Activated CD8-positive, alpha-beta memory T cell treated with anti-CD3 and anti-CD28 coated beads for 24 hours (primary cell): ENCODE results near the gene CARD18.
"Not testable (repeated sequence)": the region's sequence is repeated elsewhere in the genome, so short reads cannot be mapped to it uniquely, and the experiment has no call there.

Source experiments
- DNase-seq: peaks from one replicate; pipeline ENCODE4 v3.0.0-alpha.2; 2020

Gene CARD18

DNA sequence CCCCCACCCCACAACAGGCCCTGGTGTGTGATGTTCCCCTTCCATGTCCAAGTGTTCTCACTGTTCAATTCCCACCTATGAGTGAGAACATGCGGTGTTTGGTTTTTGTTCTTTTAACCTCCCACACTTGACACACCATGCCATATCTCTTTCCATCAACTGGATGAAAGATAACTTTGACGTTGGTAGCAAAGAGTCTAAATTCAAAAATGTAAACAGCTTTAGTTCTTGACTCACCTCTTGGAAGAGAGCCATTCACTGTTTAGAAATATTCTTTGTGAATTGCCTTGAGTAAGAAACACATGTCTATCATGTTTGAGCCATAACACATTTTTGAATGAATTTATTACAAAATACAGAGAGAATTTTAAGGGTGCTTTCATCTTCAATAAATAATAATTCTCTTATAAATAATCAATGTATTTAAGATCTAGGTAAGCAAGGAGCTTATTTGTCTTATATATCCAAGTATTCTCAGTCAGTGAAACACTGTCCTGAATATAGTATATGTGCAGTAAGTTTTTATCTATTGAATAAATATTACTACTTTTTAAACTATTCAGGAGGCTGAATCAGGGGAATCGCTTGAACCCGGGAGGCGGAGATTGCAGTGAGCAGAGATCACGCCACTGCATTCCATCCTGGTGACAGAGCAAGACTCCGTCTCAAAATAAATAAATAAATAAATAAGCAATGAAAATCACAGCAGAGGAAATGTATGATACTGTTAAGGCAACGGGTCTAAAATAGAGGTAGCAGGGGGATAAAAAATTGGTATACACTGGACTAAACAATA, 6.7 kb downstream of the CARD18 start:
- no peak for DNase-seq

DNA sequence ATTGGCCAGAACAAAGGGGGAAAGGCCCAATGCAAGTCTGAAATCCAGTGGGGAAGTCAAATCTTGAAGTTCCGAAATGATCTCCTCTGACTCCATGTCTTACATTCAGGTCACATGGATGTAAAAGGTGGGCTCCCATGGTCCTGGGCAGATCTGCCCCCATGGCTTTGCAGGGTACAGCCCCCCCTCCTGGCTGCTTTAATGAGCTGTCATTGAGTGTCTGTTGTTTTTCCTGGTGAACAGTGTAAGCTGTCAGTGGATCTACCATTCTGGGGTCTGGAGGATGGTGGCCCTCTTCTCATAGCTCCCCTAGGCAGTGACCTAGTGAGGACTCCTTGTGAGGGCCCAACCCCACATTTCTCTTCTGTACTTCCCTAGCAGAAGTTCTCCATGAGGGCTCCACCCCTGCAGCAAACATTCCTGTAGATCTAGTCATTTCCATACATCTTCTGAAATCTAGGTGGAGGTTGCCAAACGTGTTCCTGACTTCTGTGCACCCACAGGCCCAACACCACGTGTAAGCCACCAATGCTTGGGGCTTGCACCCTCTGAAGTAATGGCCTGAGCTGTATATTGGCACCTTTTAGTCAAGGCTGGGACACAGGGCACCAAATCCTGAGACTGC, 9.3 kb downstream of the CARD18 start:
- DNase-seq: no peak

DNA sequence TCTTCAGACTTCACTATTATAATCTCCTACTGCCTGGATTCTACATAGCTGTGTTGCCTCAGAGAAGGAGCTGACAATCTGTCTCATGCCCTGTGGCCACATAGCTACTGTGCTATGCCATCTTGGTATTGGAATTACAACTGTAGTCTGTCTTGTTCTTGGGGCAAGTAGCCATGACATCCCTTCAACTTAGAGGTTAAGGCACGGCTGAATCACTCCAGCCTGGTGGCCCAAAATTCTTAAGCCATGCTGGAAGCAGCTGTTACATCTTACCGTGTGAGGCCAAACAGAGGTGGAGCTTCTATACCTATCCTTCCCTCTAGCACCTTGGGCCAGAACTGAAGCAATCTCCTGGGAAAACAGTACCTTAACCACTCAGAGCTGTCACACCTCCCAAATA, 14.8 kb downstream of the CARD18 start:
- no peak for DNase-seq

DNA sequence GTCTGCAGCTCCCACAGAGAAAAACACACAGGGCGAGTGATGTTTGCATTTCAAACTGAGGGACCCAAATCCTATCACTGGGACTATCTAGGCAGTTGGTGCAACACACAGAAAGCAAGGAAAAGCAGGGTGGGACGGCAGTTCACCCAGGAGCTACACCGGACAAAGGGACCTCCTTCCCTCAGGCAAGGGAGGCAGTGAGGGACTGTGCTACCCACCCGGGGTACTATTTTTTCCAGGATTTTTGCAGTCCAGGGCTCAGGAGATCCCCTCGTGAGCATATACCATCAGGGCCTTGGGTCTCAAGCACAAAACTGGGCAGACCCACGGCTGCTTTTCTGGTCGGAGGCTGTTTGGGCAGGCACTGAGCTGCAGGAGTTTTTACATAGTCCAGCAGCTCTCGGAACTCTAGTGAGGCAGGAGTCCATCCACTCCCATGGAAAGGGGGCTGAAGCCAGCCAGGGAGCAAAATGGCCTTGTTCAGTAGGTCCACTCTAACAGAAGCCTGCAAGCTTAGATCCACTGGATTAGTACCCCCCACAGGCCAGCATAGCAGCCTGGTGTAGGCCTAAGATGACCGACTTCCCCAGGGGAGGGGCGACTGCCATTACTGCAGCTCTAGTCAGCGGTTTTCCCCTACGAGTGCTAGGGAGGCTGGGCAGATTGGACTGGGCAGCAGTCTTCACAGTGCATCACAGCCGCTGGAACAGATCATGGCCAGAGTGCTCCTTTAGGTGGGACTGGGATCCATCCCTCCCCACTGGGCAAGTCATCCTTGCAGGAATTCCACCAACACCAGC, 28.2 kb downstream of the CARD18 start:
- no peak for DNase-seq

DNA sequence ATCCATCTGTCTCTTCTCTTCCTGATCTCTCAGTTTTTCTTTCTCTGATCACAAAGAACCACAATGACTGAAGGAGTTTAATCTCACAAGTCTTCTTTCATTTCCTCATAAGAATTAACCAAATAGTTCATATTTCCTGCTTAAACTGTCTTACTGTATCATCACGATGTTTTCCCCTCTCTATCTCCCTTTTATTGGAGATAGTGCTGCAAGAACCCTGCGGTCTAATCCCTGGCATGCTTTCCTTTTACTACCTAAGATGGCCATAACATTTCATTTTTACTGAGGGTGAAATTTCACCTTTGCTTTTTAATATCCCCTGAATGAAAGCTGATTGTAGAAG, 28.9 kb downstream of the CARD18 start:
- no peak for DNase-seq

DNA sequence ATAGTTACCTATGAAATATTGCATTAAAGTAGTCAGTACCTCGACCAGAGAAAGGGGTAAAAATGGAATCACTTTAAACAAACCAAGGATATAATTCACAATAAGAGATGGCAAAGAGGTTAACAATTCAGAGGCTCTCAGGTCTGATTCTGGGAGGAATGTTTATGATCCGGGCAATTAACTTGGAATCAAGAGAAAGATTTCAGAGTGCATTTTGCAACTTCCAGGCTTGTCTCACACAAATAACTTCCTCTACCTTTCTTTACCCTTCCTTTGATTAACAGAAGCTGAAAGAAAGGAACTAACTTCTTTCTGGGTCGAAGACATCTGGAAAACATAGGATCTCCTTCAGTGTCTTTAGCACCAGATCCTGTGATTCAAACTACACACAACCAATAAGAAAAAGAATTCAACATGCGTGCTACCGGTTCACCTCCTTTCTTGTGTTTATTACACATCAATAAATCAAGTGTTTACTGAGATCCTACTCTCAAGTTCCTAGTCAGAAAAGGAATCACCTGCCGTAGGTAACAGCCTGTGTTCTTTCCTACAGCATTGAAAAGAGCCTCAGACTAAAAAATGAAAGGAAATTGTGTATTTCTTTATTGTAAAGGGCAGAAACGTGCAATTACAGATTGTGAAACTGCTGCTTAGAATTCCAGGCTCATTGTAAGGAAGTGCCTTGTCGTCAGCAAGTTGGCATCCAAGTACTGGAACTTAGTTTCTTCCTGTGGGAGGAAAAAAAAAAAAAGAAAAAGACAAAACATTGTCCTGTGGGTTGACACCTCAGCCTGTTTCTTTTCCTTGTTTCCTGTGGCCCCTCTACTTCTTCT, 29.5 kb downstream of the CARD18 start:
- no peak for DNase-seq

DNA sequence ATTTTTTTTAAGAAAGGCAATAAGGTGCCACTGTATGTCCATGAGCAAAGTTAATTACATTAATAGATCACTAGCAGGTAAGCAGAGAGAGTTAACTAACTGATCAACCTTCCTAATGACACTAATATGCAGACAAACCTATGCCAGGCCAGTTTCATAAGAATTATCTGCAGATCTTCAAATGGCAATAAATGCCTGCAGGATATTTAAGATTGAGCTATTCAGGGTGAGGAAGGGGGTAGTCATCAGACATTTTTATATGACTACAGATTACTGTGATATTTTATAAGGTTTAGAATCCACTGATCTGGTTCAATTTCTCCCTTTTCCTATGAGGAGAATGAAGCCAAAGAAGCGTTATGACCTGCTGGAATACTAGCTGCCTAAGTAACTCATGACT, 30.2 kb downstream of the CARD18 start:
- DNase-seq: no peak

DNA sequence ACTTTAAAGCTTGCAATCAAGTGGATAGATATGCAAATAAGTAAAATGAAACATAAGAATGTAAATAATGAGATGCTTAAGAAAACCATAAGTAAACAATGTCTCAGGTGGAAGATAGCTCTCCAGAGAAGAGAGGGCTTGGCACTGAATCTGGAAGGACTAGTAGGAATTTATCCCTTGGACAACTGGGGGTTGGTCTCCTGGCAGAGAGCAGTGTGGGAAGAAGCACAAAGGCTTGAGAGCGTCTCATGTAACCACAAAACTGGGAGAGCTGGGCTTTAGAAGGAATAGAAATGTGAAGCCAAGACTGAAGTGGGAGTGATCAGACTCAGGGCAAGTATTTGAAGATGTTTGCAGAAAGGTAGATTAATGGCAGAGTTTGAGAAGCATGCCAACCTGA, 31.3 kb downstream of the CARD18 start:
- no peak for DNase-seq

DNA sequence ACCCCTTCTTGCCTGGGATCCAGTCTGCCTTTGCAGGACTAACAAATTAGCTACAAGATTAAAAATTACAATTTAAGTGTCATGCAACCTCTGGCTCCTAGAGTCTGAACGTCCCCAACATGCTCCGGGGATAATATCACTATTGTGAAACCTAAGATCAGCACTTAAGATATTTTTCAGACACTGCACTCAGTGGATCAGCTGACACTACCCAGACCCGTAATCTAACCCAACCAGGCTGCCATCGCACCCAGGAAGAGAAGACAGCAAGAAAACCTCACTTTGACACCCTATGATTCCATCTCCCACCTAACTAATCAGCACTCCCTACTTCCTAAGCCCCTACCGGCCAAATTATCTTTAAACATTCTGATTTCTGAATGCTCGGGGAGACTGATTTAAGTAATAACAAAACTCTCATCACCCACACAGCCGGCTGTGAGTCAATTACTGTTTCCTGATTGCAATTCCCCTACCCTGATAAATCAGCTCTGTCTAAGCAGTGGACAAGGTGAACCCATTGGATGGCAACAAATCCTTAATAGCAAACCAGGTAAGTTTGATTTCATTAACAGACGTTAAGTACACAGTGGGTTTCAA, 32.2 kb downstream of the CARD18 start:
- not testable (repeated sequence) for DNase-seq

DNA sequence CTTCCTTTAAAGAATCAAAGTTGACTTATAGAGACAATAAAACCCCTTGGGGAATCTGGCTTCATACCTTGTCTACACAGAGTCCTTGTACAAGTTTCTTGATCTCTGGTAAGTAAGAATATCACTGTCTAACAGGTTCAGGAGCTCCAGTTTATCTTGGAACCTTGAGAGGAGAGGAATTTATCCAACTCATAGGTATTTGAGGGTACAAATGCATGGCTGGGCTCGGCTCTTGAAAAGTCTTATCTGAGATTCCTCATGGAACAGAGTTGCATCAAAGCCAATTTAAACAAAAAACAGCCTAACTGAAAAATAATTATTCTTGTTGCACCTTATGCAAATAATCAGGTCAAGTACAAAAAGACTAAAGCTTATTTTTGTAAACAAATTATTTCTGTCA, 33.4 kb downstream of the CARD18 start:
- no peak for DNase-seq

DNA sequence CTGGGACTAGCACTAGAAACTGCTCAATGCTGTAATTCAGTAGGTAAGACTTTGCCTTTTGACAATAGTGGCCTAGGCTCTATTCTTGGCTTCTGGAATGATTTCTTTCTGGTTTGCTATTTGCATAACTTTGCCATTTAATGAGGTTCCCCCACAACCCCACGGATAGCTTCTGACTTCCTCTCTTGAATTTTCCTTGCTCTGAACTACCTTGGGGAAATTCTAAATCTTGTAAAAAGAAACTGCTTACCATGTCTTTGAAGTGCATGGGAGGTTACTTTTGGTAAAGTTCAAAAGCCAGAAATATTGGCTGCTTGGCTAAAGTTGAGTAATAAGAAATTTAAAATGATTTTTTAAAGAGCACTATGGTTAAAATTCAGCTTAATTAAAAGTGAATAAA, 35.3 kb downstream of the CARD18 start:
- DNase-seq: no peak

DNA sequence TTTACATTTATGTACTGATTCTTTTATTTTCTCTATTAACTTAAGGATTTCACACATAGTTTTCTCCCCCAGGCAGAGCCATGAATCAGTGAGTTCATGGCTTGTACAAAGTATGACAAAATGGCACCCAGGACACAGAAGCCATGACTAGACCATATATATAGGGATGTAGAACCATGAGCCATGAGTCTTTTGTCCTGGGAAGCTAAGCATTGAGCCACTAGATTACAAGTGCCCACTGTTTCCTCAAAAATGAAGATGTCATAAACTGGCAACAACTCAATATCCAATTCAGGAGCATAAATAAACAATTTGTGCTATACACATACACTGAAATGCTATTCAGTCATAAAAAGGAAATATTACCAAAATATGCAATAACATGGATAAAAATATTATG, 36.2 kb downstream of the CARD18 start:
- DNase-seq: no peak

DNA sequence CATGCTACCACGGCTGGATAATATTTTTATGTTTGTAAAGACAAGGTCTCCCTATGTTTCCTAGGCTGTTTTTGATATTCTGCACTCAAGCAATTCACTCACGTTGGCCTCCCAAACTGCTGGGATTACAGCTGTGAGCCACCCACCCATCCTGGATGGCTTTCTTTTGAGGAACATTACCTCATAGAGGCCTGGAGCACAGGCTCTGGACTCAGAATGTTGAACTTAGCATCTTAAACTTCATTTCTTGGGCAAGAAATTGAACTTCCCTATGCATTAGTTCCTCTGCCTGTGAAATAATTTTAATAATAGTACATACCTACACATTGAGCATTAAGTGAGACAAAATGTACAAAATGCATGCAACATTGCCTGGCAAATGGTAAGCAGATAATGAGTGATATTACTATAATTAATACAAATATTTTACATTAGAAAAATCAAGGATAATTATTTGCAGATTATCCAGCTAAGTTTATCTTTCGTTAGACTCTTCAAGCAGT, 37.4 kb downstream of the CARD18 start:
- not testable (repeated sequence) for DNase-seq

DNA sequence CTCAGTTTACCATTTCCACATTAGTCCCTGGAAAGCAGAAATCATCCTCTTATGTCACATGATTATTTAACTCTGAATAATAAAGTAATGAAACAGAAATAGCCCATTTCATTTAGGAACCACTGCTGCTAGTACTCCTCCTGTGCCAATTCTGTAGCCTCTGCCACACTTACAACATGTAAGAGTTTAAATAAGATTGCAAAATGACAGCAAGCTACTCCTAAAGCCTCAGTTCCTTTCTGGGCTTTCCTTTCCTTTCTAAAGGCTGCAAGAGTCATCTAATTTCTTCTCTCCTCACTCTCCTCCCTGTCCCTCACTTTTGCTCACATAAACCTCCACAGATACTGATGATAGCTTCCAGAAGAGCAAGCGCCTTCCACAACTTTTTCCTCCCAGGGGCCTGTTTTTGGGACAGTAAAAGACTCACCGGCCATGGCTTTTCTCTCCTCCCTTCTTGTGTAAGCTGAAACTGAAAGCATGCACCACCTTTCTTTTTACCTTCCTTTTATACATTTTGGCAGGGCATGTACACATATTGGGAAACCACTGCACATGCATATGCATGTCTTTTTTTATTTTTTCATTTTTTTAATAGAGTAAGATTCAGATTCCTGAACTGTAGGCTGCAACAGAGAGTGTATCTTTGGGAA, 38.5 kb downstream of the CARD18 start:
- DNase-seq: no peak

DNA sequence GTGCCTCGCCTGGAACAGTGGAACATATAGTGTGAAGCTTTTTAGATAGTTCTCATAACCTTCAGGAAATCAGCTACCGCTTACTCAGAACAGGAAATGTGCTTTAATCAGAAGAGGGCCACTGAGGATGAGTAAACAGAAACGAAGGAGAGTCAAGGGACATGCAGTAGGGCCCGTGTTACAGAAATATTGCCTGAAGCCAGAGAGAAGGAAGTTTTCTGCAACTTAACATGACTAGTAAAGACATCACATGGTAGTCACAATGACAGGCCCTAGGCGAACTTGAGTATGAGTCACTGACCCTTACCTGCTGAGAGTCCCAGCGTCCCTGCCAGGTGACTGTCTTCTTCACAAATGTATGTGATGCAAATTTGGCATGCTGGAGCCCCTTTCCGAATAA, 39.4 kb downstream of the CARD18 start:
- DNase-seq: no peak

DNA sequence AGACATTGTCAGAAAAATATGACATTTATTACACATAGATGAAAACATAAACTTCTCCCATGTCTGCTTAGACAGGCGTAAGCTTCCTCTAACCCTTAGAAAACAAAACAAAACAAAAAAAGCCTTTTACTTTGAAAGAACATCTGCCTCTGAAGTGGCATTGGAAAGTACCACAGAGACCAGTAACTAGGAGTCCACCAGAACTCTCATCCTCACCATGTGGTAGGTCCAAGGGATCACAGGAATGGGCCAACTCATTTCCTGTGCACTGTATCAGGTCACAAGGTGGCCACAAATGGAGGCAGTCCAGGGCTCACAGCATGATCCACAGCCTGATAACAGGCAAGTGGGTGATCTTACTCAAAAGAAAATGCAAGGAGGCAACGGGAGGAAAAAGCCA, 40.0 kb downstream of the CARD18 start:
- DNase-seq: not testable (repeated sequence)

DNA sequence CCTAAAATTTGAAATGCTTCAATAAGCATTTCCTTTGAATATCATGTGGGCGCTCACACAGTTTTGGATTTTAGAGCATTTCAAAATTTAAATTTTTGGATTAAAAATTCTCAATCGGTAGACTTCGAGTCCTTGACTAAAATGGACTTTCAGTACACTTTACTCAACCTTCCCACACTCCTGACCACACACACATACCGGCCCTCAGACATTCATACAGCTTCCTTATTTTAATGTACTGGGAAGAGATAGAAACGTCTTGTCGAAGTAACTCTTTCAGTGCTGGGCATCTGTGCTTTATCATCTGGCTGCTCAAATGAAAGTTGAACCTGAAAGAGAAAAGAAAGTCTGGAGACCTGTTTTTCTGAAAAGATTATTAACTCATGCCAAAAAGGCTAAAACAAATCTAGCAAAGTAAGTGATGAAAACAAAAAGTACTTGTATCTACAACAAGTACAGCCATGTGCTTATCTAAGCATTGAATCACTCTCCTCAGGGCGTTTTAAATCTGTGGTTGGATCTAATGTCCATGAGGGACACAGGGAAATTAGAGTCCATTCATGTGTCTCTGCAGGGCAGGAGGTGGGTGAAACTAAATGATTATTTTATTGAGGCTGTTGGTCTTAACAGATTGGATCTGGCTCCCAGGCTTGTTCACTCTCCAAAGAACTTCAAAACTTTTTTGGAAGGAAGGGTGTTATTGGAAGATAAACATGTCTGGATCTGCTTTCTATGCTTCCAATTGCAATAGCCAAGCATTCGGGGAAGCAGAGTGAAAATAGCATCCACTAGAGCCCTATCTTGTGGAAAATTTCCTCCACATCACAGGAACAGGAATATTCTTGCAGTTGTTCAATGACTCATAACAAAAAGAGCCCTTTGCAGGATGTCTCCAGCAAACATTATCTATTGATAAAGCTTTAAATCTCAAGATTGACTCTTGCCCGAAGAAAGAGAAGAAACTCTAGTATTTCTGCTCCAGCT, 47.0 kb downstream of the CARD18 start:
- no peak for DNase-seq
